ENCODE measurements around the gene COPZ1.

Gene COPZ1

GRCh38 chr12:54394986-54395385, 70.1 kb downstream of the COPZ1 start:
- no peak for DNase-seq (ENCODE audit: low spot score)

DNA sequence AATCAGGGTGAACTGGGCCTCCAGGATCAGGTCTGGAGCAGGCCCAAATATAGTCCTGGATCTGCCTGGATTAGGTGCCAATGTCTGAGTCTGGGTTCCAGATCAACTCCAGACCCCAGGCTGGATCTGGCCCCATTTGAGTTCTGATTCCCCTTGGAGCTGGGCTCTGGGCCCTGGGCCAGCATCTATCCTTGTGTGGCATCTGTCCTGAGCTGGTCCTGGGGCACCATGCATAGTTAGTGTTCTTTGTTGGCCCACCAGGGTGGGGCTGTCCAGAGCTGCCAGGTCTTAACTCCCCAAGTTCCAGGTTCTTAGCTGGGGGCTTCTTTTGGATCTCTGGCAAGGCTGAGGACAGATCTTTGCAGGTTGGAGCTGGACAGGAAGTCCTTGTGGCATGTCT, 70.6 kb downstream of the COPZ1 start:
- DNase-seq (ENCODE audit: low spot score) = no peak

DNA sequence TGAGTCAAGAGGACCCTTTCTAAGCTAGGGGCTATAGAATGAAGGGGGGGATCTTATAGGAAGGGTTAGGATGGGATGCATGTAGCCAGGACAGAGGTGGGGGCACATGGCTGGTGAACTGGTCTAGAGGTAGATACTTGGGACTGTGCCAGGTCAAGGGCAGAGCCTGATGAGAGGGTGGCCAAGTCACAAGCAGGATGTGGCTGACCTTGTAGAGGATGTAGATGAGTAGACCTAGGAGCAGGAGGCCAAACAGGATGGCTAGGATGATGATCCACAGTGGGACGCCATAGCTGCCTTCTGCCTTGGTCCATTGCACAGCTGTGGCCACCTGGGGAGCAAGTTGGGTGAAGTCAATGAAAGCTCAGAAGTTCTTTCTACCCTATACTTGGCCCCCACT, 72.2 kb downstream of the COPZ1 start:
- no peak for DNase-seq (ENCODE audit: low spot score)

DNA sequence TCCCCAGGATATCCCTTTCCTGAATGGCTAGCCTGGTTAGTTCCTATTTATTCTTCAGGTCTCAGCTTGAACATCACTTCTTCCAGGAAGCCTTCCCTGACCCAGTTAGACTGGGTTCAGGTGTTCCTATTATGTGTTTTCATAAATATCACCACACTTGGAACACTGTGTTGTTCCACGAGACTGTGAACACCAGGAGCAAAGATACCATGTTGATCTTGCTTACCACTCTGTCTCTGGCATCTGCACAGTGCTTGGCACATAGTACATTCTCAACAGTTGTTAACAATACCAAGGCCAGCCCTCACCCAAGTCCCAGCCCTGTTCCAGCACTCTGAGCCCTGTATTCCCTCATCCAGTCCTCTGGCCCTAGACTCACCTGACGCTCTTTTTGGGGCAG, 73.3 kb downstream of the COPZ1 start:
- no peak for DNase-seq (ENCODE audit: low spot score)

- peak; percentile 85 for DNase-seq (ENCODE audit: low spot score)
Observed at GRCh38 chr12:54398995-54399793, 74.3 kb downstream of the COPZ1 start.

- no peak for DNase-seq (ENCODE audit: low spot score)
Observed at GRCh38 chr12:54401119-54401518, 76.2 kb downstream of the COPZ1 start.

Measured in CD4-positive, alpha-beta T cell treated with Interleukin-6 at 100 ng/mL for 8 hours (primary cell).